Fibroblast of pulmonary artery (primary cell): ENCODE results near the gene C3orf20.

Experiments
- DNase-seq: peaks from one replicate; pipeline ENCODE4 v3.0.0-alpha.2; 2010; ENCODE audit warnings: low read depth
- H3K4me3 ChIP-seq: replicated peaks from 2 replicates; pipeline ENCODE4 v1.5.1; 2011; ENCODE audit warnings: low read depth, mild to moderate bottlenecking, control low read depth, low read length, moderate library complexity
- TF ChIP-seq, protein P1 (sequence below): IDR thresholded peaks from 2 replicates; pipeline ENCODE4 v1.5.1; 2011; ENCODE audit warnings: mild to moderate bottlenecking, control low read depth, low read length, inconsistent platforms; ENCODE audit errors: missing control alignments

Gene C3orf20

DNA sequence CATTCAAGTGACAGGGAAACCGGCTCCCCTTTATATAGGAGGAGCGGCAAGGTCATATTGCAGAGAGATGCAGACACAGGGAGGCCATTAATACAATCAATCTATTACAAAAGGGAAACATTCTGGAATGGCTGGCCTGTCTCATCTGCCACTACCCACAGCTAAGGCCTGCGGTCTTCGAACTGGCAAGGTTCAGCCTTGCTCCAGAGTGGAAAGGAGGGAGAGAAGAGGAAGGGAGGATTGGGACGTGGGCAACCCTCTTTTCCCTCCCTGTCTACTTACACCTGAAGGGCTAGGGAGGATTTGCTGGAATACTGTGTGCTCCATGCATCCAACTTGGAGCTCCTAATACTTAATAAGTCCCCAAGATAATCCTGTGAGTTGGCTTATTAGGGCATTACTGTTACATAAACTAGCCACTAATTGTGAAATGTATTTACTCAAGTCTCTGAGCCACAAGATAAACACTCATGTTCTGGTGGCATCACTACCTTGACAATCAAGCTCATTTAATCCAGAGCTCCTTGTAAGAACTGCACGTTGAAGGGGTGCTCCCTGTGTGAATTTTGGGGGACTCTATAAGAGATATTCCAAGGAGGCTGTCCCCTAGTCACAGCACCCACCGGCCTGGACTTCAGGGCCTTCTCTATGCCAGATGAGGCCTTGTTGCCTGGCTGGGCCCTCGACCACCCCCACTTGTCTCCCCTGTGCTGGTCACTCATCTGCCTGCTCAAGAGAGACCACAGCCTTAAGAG lies 43.1 kb upstream of the C3orf20 start:
- no peak for DNase-seq
- TF ChIP-seq, protein P1, sequence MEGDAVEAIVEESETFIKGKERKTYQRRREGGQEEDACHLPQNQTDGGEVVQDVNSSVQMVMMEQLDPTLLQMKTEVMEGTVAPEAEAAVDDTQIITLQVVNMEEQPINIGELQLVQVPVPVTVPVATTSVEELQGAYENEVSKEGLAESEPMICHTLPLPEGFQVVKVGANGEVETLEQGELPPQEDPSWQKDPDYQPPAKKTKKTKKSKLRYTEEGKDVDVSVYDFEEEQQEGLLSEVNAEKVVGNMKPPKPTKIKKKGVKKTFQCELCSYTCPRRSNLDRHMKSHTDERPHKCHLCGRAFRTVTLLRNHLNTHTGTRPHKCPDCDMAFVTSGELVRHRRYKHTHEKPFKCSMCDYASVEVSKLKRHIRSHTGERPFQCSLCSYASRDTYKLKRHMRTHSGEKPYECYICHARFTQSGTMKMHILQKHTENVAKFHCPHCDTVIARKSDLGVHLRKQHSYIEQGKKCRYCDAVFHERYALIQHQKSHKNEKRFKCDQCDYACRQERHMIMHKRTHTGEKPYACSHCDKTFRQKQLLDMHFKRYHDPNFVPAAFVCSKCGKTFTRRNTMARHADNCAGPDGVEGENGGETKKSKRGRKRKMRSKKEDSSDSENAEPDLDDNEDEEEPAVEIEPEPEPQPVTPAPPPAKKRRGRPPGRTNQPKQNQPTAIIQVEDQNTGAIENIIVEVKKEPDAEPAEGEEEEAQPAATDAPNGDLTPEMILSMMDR = no peak
- H3K4me3 ChIP-seq = no peak overlapping the region

DNA sequence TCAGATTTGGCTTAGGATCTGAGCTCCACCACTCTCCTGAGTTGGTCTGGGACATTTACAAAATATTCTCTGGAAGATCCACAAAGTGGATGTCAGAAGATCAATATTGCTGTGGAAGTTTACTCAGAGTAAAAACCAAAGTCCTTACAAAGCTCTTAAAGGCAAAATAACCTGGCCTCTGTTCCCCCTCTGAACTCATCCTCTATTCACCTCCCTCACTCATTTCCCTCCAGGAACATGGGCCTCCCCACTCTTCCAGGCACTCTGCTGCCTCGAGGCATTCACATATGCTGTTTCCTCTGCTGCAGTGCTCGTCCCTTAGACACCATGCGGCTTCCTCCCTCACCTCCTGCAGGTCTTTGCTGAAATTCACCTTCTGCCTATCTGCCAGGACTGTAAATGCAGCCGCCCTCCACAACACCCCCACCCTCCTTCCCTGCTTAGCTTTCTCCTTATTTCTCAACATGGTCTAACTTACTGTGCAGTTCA lies 42.5 kb upstream of the C3orf20 start:
- no peak overlapping the region for H3K4me3 ChIP-seq
- TF ChIP-seq, protein P1 = no peak
- DNase-seq = no peak

DNA sequence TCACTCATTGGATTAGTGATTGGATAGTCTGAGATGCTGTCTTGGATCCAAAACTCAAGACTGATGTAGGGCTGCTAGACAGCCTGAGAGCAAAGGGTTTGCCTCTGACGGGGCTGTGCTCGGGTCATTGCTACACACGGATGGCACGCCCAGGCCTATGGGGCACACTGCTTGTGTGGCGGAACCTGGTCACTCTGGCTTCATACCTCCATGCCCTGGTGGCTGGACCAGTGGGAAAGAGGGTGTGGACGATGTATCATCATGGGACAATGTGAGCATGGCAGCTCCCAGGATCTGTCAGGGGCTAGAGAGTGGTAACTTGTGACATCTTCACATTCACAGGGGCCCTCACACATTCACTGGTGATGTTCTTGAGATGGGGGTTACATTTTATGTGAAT lies 41.5 kb upstream of the C3orf20 start:
- DNase-seq = no peak
- TF ChIP-seq, protein P1 = no peak

DNA sequence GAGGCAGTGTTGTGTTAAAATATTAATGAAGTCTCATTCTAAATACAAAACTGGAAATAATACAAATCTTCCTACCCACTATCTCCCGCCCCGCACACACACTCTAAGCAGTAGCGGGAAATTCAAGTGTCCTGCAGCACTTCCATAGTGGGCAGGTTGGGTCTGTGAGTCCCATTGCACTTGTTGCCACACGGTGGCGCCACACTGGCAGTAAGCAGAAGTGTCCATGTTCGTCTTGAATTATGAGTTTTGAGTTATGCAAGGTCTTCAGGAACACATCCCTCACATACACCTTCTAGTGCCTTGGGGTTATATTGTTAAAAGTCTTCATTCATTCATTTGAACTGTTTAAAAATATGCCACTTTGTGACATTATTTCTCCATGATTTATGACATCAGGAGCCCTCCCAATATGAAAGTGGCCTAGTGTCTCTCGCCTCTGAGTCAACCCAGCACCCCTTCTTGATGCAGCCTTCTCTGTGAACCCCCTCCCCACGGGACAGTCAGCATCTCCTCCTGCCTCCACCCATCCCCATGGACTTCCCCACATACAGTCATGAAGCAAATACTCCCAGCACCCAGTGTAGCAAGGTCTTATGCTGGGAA lies 41.0 kb upstream of the C3orf20 start:
- no peak overlapping the region for H3K4me3 ChIP-seq
- peak; percentile 80 for DNase-seq
- TF ChIP-seq, protein P1 = peak; percentile 85

More for the DNA sequence above, 41.5 kb upstream of the C3orf20 start:
- H3K4me3 ChIP-seq = no peak overlapping the region

DNA sequence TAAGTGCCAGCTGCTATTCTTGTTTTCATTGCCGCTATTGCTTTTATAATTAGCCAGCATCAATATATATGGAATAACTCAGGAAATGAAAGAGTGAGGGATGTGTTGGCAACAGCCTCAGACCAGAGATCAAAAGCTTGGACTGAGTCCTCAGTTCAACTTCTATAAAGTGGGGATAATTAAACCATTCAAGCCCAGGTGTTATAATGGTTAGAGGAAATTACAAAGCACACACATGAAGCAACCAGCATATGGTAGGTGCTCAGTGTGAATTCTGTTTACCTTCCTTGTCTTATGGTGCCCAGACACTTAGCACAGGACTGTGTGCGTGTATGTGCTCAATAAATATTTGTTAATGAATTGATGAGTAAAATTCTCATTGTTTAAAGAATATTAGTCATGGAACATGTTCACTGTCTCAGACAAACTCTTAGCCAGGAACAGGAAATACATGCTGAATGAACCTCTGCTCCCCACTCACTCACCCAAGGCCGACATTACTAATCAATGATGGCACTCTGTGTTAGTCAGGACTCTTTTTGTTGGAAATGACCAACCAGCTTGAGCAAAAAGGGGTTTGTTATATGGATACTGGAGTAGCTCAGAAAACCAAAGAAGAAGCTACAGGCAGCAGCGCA lies 40.1 kb upstream of the C3orf20 start:
- DNase-seq = peak; percentile 16
- H3K4me3 ChIP-seq = no peak overlapping the region
- TF ChIP-seq, protein P1 = no peak

DNA sequence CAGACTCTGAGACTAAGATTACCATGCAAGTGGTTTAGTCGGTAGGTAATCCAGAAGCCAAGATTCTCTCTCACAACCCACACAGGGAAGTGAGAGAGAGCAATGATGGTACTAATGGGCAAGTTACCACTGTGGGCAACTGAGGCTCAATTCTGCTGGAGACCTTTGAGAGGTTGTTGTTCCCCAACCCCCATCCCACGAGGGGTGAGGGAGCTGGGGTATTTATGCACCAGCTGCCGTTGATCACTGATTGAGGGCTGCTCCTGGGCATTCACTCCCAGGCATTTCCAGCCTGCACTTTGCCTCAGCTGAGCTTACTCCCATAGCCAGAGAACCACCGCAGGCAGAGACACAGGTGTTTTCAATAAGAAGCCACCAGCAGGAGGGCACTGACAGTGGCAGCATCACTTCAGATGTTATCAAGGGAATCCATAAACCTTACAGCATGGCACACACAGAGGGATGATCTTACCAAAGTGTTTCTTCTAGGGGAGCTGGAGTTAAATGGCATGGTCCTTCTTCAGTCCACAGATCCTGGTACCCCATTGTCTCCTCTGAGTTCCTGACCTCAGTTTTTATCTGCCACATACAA lies 38.3 kb upstream of the C3orf20 start:
- TF ChIP-seq, protein P1 = no peak
- no peak for DNase-seq
- H3K4me3 ChIP-seq = no peak overlapping the region
